HS-5 (cell line): Measurements from ENCODE around the gene SASH1.

Experiments used
- DNase-seq: peaks from one replicate; pipeline ENCODE4 v3.0.0-alpha.2; 2012; ENCODE audit warnings: low read depth

SASH1 gene

GRCh38 chr6:148497257-148497656 is 154.6 kb downstream of the SASH1 start:
- DNase-seq, result no peak

DNA sequence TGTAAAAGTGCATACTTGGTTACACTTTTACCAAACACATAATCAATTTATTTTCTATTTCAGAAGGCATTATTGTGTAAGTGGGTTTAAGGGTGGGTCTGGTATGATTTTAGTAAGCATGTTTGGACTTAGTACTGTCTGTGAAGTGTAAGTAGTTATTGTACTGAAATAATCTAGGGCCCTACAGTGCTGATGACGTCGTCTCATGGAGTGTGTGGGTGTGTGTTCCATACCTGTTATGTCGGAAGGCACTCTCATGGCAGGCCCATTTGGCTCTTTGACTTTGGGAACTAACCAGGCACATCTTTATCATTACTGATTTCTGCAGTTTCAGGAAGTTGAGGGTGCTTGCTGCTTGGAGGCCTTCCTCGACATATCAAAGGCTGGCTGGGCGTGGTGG is 155.1 kb downstream of the SASH1 start:
- DNase-seq, result no peak

- no peak for DNase-seq
Measured at GRCh38 chr6:148500402-148500801, 157.8 kb downstream of the SASH1 start.

GRCh38 chr6:148501178-148501590 is 158.5 kb downstream of the SASH1 start:
- DNase-seq, result peak; percentile 95

DNA sequence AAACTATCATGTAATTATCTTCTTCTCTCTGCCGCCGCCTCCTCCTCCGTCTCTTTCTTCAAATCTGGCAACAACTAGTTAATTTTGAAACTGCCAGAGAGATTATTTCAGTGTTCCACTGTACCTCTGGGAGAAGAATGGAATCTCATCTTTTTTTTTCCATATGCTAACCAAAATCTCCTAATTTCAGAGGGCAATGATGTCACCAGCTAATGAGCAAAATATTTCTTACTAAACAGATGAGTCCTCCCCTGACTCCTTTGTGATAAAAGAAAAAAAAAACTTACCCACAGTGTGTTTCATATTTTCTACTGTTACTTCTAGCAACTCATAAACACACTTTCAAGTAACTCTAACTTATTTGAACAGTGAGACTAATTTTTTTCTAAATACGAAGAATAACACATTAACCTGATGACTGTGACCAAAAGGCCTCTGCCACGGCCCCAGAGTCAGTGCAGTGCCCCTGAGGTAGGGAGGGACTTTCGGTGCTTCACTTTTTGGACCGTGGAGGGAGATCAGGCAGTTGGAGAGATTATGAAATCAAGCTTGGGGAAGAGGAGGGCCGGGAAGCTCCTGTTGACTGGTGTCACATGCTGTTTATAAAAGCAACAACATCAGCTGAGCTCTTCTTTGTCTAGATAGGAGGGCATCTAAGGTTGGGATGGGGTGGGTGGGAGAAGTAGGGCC is 159.6 kb downstream of the SASH1 start:
- no peak for DNase-seq

GRCh38 chr6:148502773-148503135 is 160.1 kb downstream of the SASH1 start:
- no peak for DNase-seq

DNA sequence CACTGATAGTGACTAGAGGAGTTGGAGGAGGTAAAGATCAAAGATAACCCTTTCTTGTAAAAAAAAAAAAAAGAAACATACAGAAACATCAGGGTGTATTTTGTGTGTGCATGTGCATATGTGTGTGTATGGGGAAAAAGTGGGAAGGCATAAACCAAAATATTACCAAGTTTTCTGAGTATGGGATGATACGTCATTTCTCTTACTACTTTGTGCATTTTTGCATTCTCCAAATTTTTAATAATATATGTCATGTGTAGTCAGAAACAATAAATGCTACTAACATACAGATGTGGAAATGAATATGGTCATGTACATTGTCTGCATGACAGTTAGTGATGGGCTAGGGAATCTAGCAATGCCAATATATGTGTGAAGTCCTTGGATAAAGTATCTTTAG is 161.1 kb downstream of the SASH1 start:
- no peak for DNase-seq

DNA sequence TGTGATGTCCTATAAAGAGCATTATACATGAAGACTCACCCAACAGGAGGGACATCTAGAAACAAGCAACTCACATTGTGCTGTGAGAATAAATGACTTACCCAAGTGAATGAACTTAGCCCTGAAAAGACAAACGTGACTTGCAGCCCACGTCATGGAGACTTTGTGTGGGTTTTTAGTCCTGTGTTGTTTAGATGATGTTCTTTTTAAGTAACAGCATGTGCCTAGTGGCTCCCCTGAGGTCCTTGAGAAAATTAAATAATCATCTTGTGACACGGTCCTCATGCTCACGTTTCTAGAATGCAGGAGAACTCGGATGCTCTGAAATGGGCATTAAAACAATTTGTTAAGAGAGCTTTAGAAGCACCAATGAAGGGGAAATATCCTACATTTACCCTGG is 165.1 kb downstream of the SASH1 start:
- DNase-seq, result no peak

DNA sequence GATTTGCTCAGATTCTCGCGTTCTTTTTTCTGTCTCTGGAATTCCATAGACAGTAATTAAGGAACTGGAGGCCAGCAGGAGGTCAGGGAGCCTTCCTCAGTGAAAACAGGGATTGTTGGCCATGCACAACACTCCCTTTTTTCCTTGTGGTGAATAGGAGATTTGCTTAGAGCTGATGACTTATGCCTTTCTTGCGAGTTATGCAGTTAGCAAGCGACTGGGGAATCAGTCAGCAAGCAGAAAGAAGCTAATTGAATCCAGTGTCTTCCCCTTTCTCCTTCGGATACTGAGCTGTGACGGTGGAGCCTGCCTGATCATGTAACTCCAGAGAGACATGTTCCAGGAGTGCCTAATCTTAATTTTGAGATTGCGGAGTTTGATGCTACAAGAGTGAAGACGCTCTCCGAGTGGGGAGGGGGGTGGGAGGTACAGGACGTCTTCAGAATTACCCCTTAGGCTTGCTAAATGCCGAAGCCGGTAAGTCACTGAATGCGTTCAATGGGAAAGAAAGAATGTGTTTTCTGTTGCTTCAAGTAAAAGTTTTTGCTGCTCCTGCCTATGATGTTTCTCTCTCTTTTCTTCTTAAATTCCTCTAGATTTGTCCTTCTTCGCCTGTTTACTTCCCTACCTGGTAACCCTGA is 165.9 kb downstream of the SASH1 start:
- DNase-seq, result no peak

GRCh38 chr6:148509119-148509799 is 166.6 kb downstream of the SASH1 start:
- DNase-seq, result no peak

DNA sequence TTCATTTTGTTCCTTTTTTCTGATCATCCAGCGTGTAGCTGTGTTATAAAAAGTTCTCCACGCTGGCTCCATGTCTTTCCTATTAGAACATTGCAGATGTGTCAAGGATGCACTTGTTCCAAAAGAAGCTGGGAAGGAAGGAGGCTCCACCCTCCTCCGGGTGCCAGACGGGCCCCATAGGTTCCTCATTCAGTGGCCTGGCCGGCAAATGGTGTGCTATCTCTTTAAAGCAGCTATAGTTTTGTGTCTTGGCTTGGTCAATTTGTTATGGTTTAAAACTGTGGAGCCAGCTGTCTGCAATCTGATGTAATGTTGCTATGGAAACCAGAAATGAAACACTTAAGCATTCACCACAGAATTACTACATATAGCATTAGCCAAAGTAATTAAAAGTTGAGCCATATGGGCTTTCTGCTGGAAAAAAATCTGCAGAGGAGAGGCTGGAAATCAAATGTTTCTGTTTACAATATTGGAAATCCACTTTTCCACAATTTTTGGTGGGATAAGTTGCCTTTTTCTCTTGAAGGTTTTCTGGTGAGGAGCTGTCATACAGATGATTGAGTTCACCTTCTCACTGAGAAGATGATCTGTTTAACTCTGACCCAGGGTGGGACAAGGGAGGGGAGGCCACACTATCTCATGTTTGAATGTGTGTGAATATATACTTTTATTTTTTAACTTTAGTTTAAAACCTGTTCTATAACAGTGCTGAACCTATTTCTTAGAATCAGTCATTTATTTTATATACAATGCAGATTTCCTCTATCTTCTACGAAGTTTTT is 167.4 kb downstream of the SASH1 start:
- peak; percentile 92 for DNase-seq

DNA sequence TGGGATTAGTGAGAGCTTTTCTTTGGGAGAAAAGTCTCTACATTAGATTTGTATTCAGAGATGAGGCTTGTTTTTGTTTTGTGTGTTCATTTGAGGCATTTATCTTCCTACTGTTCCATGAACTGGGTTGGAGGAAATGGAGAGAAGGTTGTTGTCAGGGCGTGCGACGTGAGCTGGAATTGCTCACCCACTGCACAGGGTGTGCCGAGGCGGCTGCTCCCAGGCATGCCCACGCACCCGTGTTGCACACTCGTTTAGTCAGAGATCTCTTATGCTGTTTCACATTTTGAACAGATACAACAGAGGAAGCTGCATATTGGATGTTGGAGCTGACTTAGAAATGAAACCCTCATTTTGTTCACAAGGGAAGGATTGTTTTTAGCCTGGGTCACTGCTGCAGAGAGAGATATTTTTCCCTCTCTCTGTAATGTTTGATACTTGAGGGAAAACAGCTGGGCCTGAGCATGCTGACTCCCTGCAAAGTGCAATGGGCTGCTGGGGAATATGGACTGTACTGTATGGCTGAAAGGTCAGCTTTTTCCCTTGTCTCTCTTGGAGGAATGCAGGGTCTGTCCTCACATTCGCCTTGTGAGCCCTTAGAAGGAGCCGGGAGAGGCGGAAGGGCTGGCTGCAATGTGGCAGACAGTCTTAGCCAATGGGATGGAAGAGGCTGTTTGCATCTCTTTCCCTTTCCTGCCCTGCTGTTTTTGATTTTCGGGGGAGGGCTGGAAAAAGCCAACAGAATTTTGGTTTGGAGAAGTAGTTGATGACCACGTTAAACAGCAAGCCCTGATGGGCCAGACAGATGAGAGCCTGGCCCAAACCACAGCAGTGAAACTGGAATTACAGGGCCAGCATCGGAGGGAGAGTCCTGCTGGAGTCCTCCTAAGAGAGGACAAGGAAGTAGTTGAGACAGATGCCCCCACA is 170.8 kb downstream of the SASH1 start:
- no peak for DNase-seq

- DNase-seq, result no peak
Measured at GRCh38 chr6:148514091-148514845, 171.6 kb downstream of the SASH1 start.

- DNase-seq, result no peak
Measured at GRCh38 chr6:148516217-148516616, 173.6 kb downstream of the SASH1 start.

GRCh38 chr6:148516617-148517016 is 174.0 kb downstream of the SASH1 start:
- DNase-seq, result no peak

- no peak for DNase-seq
Measured at GRCh38 chr6:148517470-148517869, 174.8 kb downstream of the SASH1 start.

- DNase-seq, result no peak
Measured at GRCh38 chr6:148518511-148519156, 176.0 kb downstream of the SASH1 start.

GRCh38 chr6:148520109-148520841 is 177.6 kb downstream of the SASH1 start:
- DNase-seq, result no peak

GRCh38 chr6:148521158-148521557 is 178.5 kb downstream of the SASH1 start:
- DNase-seq, result no peak

- no peak for DNase-seq
Measured at GRCh38 chr6:148521586-148521985, 178.9 kb downstream of the SASH1 start.
